ENCODE data around the gene MGAT3. TPM values are rescaled to one million over a fixed set of nuclear protein-coding genes. Genes with fewer than 3 reads are reported as not detected.

The MGAT3 gene
- total RNA-seq, 1 donor from 2014 or later = 0.11 TPM

- peaks cover 4% of the 10 kb centered on the region for H3K27me3 Mint-ChIP-seq (ENCODE audit: low read depth)
- DNase-seq (ENCODE audit: low spot score) = no peak
- H3K4me3 Mint-ChIP-seq (ENCODE audit: low read depth) = no peak overlapping the region
- peaks cover 10% of the 10 kb centered on the region for H3K4me1 Mint-ChIP-seq (ENCODE audit: low read depth)
- no peak overlapping the region for H3K27ac Mint-ChIP-seq
- intact Hi-C loops (cut with micrococcal nuclease) = no loop called here
- no peaks in the 10 kb centered on the region for H3K36me3 Mint-ChIP-seq (ENCODE audit: low read depth)
- no peaks in the 10 kb centered on the region for H3K9me3 Mint-ChIP-seq
Measured at GRCh38 chr22:39472570-39473556, 16.1 kb downstream of the MGAT3 start.

- Mint-ChIP-seq H3K27me3 (ENCODE audit: low read depth) (no peaks in the 10 kb centered on the region), H3K9me3 (no peaks in the 10 kb centered on the region), H3K36me3 (ENCODE audit: low read depth) (no peaks in the 10 kb centered on the region), H3K27ac (no peak overlapping the region), H3K4me3 (ENCODE audit: low read depth) (no peak overlapping the region), H3K4me1 (ENCODE audit: low read depth) (peaks cover 10% of the 10 kb centered on the region)
- no peak for DNase-seq (ENCODE audit: low spot score)
- intact Hi-C loops (cut with micrococcal nuclease) = no loop called here
Measured at GRCh38 chr22:39473851-39474250, 17.0 kb downstream of the MGAT3 start.

GRCh38 chr22:39474351-39475111 is 17.7 kb downstream of the MGAT3 start:
- H3K27me3 Mint-ChIP-seq (ENCODE audit: low read depth) = no peaks in the 10 kb centered on the region
- no peak for DNase-seq (ENCODE audit: low spot score)
- H3K4me1 Mint-ChIP-seq (ENCODE audit: low read depth) = peaks cover 10% of the 10 kb centered on the region
- no peaks in the 10 kb centered on the region for H3K9me3 Mint-ChIP-seq
- H3K27ac Mint-ChIP-seq = no peak overlapping the region
- intact Hi-C loops (cut with micrococcal nuclease) = no loop called here
- H3K4me3 Mint-ChIP-seq (ENCODE audit: low read depth) = no peak overlapping the region
- no peaks in the 10 kb centered on the region for H3K36me3 Mint-ChIP-seq (ENCODE audit: low read depth)

GRCh38 chr22:39475337-39475736 is 18.5 kb downstream of the MGAT3 start:
- Mint-ChIP-seq H3K4me1 (ENCODE audit: low read depth) (peaks cover 10% of the 10 kb centered on the region), H3K27me3 (ENCODE audit: low read depth) (no peaks in the 10 kb centered on the region), H3K27ac (no peak overlapping the region), H3K36me3 (ENCODE audit: low read depth) (no peaks in the 10 kb centered on the region), H3K4me3 (ENCODE audit: low read depth) (no peak overlapping the region), H3K9me3 (no peaks in the 10 kb centered on the region)
- intact Hi-C loops (cut with micrococcal nuclease) = no loop called here
- no peak for DNase-seq (ENCODE audit: low spot score)

GRCh38 chr22:39475902-39476301 is 19.1 kb downstream of the MGAT3 start:
- DNase-seq (ENCODE audit: low spot score) = no peak
- no peaks in the 10 kb centered on the region for H3K9me3 Mint-ChIP-seq
- H3K27me3 Mint-ChIP-seq (ENCODE audit: low read depth) = no peaks in the 10 kb centered on the region
- intact Hi-C loops (cut with micrococcal nuclease) = no loop called here
- no peak overlapping the region for H3K27ac Mint-ChIP-seq
- H3K4me3 Mint-ChIP-seq (ENCODE audit: low read depth) = no peak overlapping the region
- peaks cover 10% of the 10 kb centered on the region for H3K4me1 Mint-ChIP-seq (ENCODE audit: low read depth)
- no peaks in the 10 kb centered on the region for H3K36me3 Mint-ChIP-seq (ENCODE audit: low read depth)

GRCh38 chr22:39476664-39477063 is 19.9 kb downstream of the MGAT3 start:
- no peak for DNase-seq (ENCODE audit: low spot score)
- H3K4me1 Mint-ChIP-seq (ENCODE audit: low read depth) = peaks cover 5% of the 10 kb centered on the region
- H3K27me3 Mint-ChIP-seq (ENCODE audit: low read depth) = no peaks in the 10 kb centered on the region
- no peaks in the 10 kb centered on the region for H3K36me3 Mint-ChIP-seq (ENCODE audit: low read depth)
- H3K9me3 Mint-ChIP-seq = no peaks in the 10 kb centered on the region
- no peak overlapping the region for H3K27ac Mint-ChIP-seq
- no peak overlapping the region for H3K4me3 Mint-ChIP-seq (ENCODE audit: low read depth)
- intact Hi-C loops (cut with micrococcal nuclease) = no loop called here

- no peak overlapping the region for H3K4me3 Mint-ChIP-seq (ENCODE audit: low read depth)
- intact Hi-C loops (cut with micrococcal nuclease) = no loop called here
- H3K27me3 Mint-ChIP-seq (ENCODE audit: low read depth) = no peaks in the 10 kb centered on the region
- no peak for DNase-seq (ENCODE audit: low spot score)
- no peaks in the 10 kb centered on the region for H3K36me3 Mint-ChIP-seq (ENCODE audit: low read depth)
- peaks cover 3% of the 10 kb centered on the region for H3K4me1 Mint-ChIP-seq (ENCODE audit: low read depth)
- no peak overlapping the region for H3K27ac Mint-ChIP-seq
- H3K9me3 Mint-ChIP-seq = no peaks in the 10 kb centered on the region
Measured at GRCh38 chr22:39477542-39477941, 20.7 kb downstream of the MGAT3 start.

GRCh38 chr22:39478441-39478850 is 21.6 kb downstream of the MGAT3 start:
- H3K4me3 Mint-ChIP-seq (ENCODE audit: low read depth) = no peak overlapping the region
- no peaks in the 10 kb centered on the region for H3K27me3 Mint-ChIP-seq (ENCODE audit: low read depth)
- peak; percentile 14 for DNase-seq (ENCODE audit: low spot score)
- H3K9me3 Mint-ChIP-seq = no peaks in the 10 kb centered on the region
- intact Hi-C loops (cut with micrococcal nuclease) = no loop called here
- H3K27ac Mint-ChIP-seq = no peak overlapping the region
- H3K36me3 Mint-ChIP-seq (ENCODE audit: low read depth) = no peaks in the 10 kb centered on the region
- no peaks in the 10 kb centered on the region for H3K4me1 Mint-ChIP-seq (ENCODE audit: low read depth)

- no peaks in the 10 kb centered on the region for H3K4me1 Mint-ChIP-seq (ENCODE audit: low read depth)
- no peak for DNase-seq (ENCODE audit: low spot score)
Measured at GRCh38 chr22:39479254-39479653, 22.4 kb downstream of the MGAT3 start.

GRCh38 chr22:39480557-39480956 is 23.7 kb downstream of the MGAT3 start:
- Mint-ChIP-seq H3K27me3 (ENCODE audit: low read depth) (no peaks in the 10 kb centered on the region), H3K4me3 (ENCODE audit: low read depth) (no peak overlapping the region), H3K27ac (no peak overlapping the region), H3K9me3 (no peaks in the 10 kb centered on the region), H3K36me3 (ENCODE audit: low read depth) (no peaks in the 10 kb centered on the region), H3K4me1 (ENCODE audit: low read depth) (no peaks in the 10 kb centered on the region)
- no peak for DNase-seq (ENCODE audit: low spot score)
- intact Hi-C loops (cut with micrococcal nuclease) = no loop called here

More at GRCh38 chr22:39479254-39479653, 22.4 kb downstream of the MGAT3 start:
- H3K27ac Mint-ChIP-seq = no peak overlapping the region
- no peaks in the 10 kb centered on the region for H3K36me3 Mint-ChIP-seq (ENCODE audit: low read depth)
- intact Hi-C loops (cut with micrococcal nuclease) = no loop called here
- no peaks in the 10 kb centered on the region for H3K9me3 Mint-ChIP-seq
- H3K4me3 Mint-ChIP-seq (ENCODE audit: low read depth) = no peak overlapping the region
- H3K27me3 Mint-ChIP-seq (ENCODE audit: low read depth) = no peaks in the 10 kb centered on the region

GRCh38 chr22:39481054-39481453 is 24.2 kb downstream of the MGAT3 start:
- Mint-ChIP-seq H3K4me1 (ENCODE audit: low read depth) (no peaks in the 10 kb centered on the region), H3K27me3 (ENCODE audit: low read depth) (no peaks in the 10 kb centered on the region), H3K27ac (no peak overlapping the region), H3K36me3 (ENCODE audit: low read depth) (no peaks in the 10 kb centered on the region), H3K4me3 (ENCODE audit: low read depth) (no peak overlapping the region), H3K9me3 (no peaks in the 10 kb centered on the region)
- intact Hi-C loops (cut with micrococcal nuclease) = no loop called here
- no peak for DNase-seq (ENCODE audit: low spot score)

- DNase-seq (ENCODE audit: low spot score) = no peak
- Mint-ChIP-seq H3K4me1 (ENCODE audit: low read depth) (no peaks in the 10 kb centered on the region), H3K27ac (no peak overlapping the region), H3K36me3 (ENCODE audit: low read depth) (no peaks in the 10 kb centered on the region), H3K9me3 (no peaks in the 10 kb centered on the region), H3K27me3 (ENCODE audit: low read depth) (no peaks in the 10 kb centered on the region), H3K4me3 (ENCODE audit: low read depth) (no peak overlapping the region)
- intact Hi-C loops (cut with micrococcal nuclease) = no loop called here
Measured at GRCh38 chr22:39481595-39481994, 24.8 kb downstream of the MGAT3 start.

- H3K36me3 Mint-ChIP-seq (ENCODE audit: low read depth) = no peaks in the 10 kb centered on the region
- no peak overlapping the region for H3K27ac Mint-ChIP-seq
- H3K9me3 Mint-ChIP-seq = no peaks in the 10 kb centered on the region
- no peak overlapping the region for H3K4me3 Mint-ChIP-seq (ENCODE audit: low read depth)
- H3K4me1 Mint-ChIP-seq (ENCODE audit: low read depth) = no peaks in the 10 kb centered on the region
- intact Hi-C loops (cut with micrococcal nuclease) = no loop called here
- no peaks in the 10 kb centered on the region for H3K27me3 Mint-ChIP-seq (ENCODE audit: low read depth)
- no peak for DNase-seq (ENCODE audit: low spot score)
Measured at GRCh38 chr22:39482768-39483167, 26.0 kb downstream of the MGAT3 start.
